CD4-positive, CD25-positive, alpha-beta regulatory T cell (primary cell): ENCODE results near the gene LAGE3. TPM values are rescaled to one million over a fixed set of nuclear protein-coding genes. Genes with fewer than 3 reads are reported as not detected.

Source experiments
- ATAC-seq, 2 donors: fragments of 150-1000 bp; cut with Tn5 transposase; one replicate each; pipeline ENCODE4 v1.10.0; 2021; ENCODE audit warnings: low read depth in 2 of 2, moderate number of reproducible peaks in 2 of 2, moderate library complexity in 1 of 2
- DNase-seq, 3 donors: peaks; one replicate each; pipeline versions ENCODE4 v3.0.0 to v3.0.0-alpha.2; 2012 to 2022; ENCODE audit warnings: mixed read lengths in 1 of 3
- H3K27ac ChIP-seq: one replicate; pipeline ENCODE4 v1.7.0; 2013; ENCODE audit warnings: mild to moderate bottlenecking, low read length; ENCODE audit not compliant: insufficient read depth, poor library complexity, severe bottlenecking
- H3K27me3 ChIP-seq: one replicate; pipeline ENCODE4 v1.7.0; 2013; ENCODE audit warnings: low read length; ENCODE audit not compliant: control insufficient read depth, insufficient read depth
- H3K36me3 ChIP-seq: one replicate; pipeline ENCODE4 v1.7.0; 2013; ENCODE audit warnings: mild to moderate bottlenecking, low read length, moderate library complexity; ENCODE audit not compliant: control insufficient read depth, insufficient read depth
- H3K4me1 ChIP-seq: 2 replicates; pipeline ENCODE4 v1.7.0; 2013; ENCODE audit warnings: mild to moderate bottlenecking, low read length; ENCODE audit not compliant: insufficient read depth, control insufficient read depth, poor library complexity, severe bottlenecking
- H3K4me3 ChIP-seq: one replicate; pipeline ENCODE4 v1.7.0; 2013; ENCODE audit warnings: low read depth, mild to moderate bottlenecking, low read length, moderate library complexity
- H3K9me3 ChIP-seq, 2 experiments: 1 replicate in 1 of 2; 2 replicates in 1 of 2; pipeline ENCODE4 v1.7.0; 2013; ENCODE audit warnings: low read length in 2 of 2, mild to moderate bottlenecking in 1 of 2, moderate library complexity in 1 of 2; ENCODE audit not compliant: control insufficient read depth in 2 of 2
- H3K27ac Mint-ChIP-seq, 3 donors: one replicate each; pipeline ENCODE4 v1.8.0; 2020 to 2022; ENCODE audit warnings: mild to moderate bottlenecking in 3 of 3, mixed read lengths in 3 of 3, moderate library complexity in 2 of 3
- H3K27me3 Mint-ChIP-seq: one replicate; pipeline ENCODE4 v1.8.0; 2022; ENCODE audit warnings: mild to moderate bottlenecking, mixed read lengths
- H3K36me3 Mint-ChIP-seq: one replicate; pipeline ENCODE4 v1.8.0; 2020; ENCODE audit warnings: mixed read lengths
- H3K4me1 Mint-ChIP-seq, 4 donors: one replicate each; pipeline ENCODE4 v1.8.0; 2020 to 2022; ENCODE audit warnings: mixed read lengths in 4 of 4, mild to moderate bottlenecking in 1 of 4
- H3K4me3 Mint-ChIP-seq, 4 donors: one replicate each; pipeline ENCODE4 v1.8.0; 2020 to 2022; ENCODE audit warnings: mild to moderate bottlenecking in 4 of 4, mixed read lengths in 4 of 4, moderate library complexity in 3 of 4
- H3K9me3 Mint-ChIP-seq, 7 donors: one replicate each; pipeline ENCODE4 v1.8.0; 2020 to 2022; ENCODE audit warnings: mixed read lengths in 7 of 7, mild to moderate bottlenecking in 3 of 7, moderate library complexity in 2 of 7
- polyA plus RNA-seq, 4 donors: library from polyadenylated mRNA; unstranded; fragments of 300-500 nt; fragmentation: Illumina TruSeq; gene quantifications; one replicate each; pipeline ENCODE4 v1.2.3, GENCODE V29; 2021
- total RNA-seq: library from RNA; stranded (reverse); gene quantifications from one replicate; pipeline ENCODE4 v1.2.3, GENCODE V29; 2022

Gene LAGE3
- total and polyA plus RNA-seq, 5 donors from 2014 or later, result 8.9 to 47.9 (median 40.7) TPM

- Histone ChIP-seq H3K4me3 (peak within 1 kb of the TSS; percentile 68), H3K27me3 (no peaks in the 10 kb centered on the region), H3K4me1 (peaks cover 15% of the 10 kb centered on the region), H3K27ac (peak within 1 kb of the TSS; percentile 47), H3K9me3 (no peaks in the 10 kb centered on the region), H3K36me3 (peaks cover 5% of the 10 kb centered on the region)
- Mint-ChIP-seq H3K27ac (peak within 1 kb of the TSS; percentile 84 to 99 (median 94)), H3K36me3 (no peaks in the 10 kb centered on the region), H3K4me3 (peak within 1 kb of the TSS; percentile 92 to 97 (median 93)), H3K9me3 (no peaks in the 10 kb centered on the region), H3K27me3 (peaks cover 4% of the 10 kb centered on the region), H3K4me1 (peaks cover 3 to 25% (median 7%) of the 10 kb centered on the region in 4 donors)
- ATAC-seq (peak; percentile 79 to 80), DNase-seq (peak; percentile 57 to 75 (median 61))
These were observed 20.7 kb downstream of the LAGE3 start, which contains the start of gene PLXNA3 for GRCh38 chrX:154458116-154458953. TSS of gene PLXNA3 (plus strand) at chrX:154458281. CDS start at chrX:154460184, 1,903 bp downstream.

- H3K4me3 Mint-ChIP-seq, result peak overlapping the region; percentile 92 to 97 (median 93)
- no peak overlapping the region for H3K4me3 ChIP-seq
- no peaks in the 10 kb centered on the region for H3K9me3 ChIP-seq
- ATAC-seq (peak; percentile 63 to 69), DNase-seq (peak; percentile 63 to 71 (median 71))
- H3K27ac Mint-ChIP-seq, result peak overlapping the region; percentile 78 to 99 (median 94)
- H3K36me3 Mint-ChIP-seq, result no peaks in the 10 kb centered on the region
- no peaks in the 10 kb centered on the region for H3K27me3 ChIP-seq
- H3K27me3 Mint-ChIP-seq, result peaks cover 4% of the 10 kb centered on the region
- H3K27ac ChIP-seq, result peak overlapping the region; percentile 33
- peaks cover 5% of the 10 kb centered on the region for H3K36me3 ChIP-seq
- H3K4me1 Mint-ChIP-seq, result peaks cover 3 to 21% (median 7%) of the 10 kb centered on the region in 4 donors
- H3K4me1 ChIP-seq, result peaks cover 15% of the 10 kb centered on the region
- no peaks in the 10 kb centered on the region for H3K9me3 Mint-ChIP-seq
These were observed 21.5 kb downstream of the LAGE3 start for GRCh38 chrX:154457491-154458115.

GRCh38 chrX:154452823-154453222 is 26.3 kb downstream of the LAGE3 start:
- peaks cover 4% of the 10 kb centered on the region for H3K27me3 Mint-ChIP-seq
- H3K27ac Mint-ChIP-seq, result no peak overlapping the region

GRCh38 chrX:154450312-154450711 is 28.8 kb downstream of the LAGE3 start:
- Mint-ChIP-seq H3K27ac (no peak overlapping the region), H3K4me3 (no peak overlapping the region), H3K36me3 (peaks cover 3% of the 10 kb centered on the region), H3K9me3 (peaks cover 0 to 1% (median 0%) of the 10 kb centered on the region in 7 donors), H3K27me3 (no peaks in the 10 kb centered on the region), H3K4me1 (peaks cover 0 to 7% (median 3%) of the 10 kb centered on the region in 4 donors)
- Histone ChIP-seq H3K4me3 (no peak overlapping the region), H3K4me1 (peaks cover under 1% of the 10 kb centered on the region), H3K36me3 (peaks cover 9% of the 10 kb centered on the region), H3K27ac (no peak overlapping the region), H3K27me3 (no peaks in the 10 kb centered on the region), H3K9me3 (no peaks in the 10 kb centered on the region)
- DNase-seq, result no peak
- no peak for ATAC-seq

More at GRCh38 chrX:154452823-154453222, 26.3 kb downstream of the LAGE3 start:
- no peak for ATAC-seq
- H3K9me3 ChIP-seq, result no peaks in the 10 kb centered on the region
- DNase-seq, result no peak
- Mint-ChIP-seq H3K36me3 (no peaks in the 10 kb centered on the region), H3K9me3 (peaks cover 0 to 1% (median 0%) of the 10 kb centered on the region in 7 donors), H3K4me3 (no peak overlapping the region), H3K4me1 (peaks cover 3 to 7% (median 5%) of the 10 kb centered on the region in 4 donors)
- peaks cover 5% of the 10 kb centered on the region for H3K4me1 ChIP-seq
- no peaks in the 10 kb centered on the region for H3K27me3 ChIP-seq
- H3K36me3 ChIP-seq, result peaks cover 9% of the 10 kb centered on the region
- no peak overlapping the region for H3K27ac ChIP-seq
- no peak overlapping the region for H3K4me3 ChIP-seq

GRCh38 chrX:154449618-154450017 is 29.5 kb downstream of the LAGE3 start:
- H3K9me3 Mint-ChIP-seq, result peaks cover 0 to 1% (median 0%) of the 10 kb centered on the region in 7 donors
- peaks cover 9% of the 10 kb centered on the region for H3K36me3 ChIP-seq
- H3K4me3 Mint-ChIP-seq, result no peak overlapping the region
- H3K27me3 ChIP-seq, result no peaks in the 10 kb centered on the region
- H3K27me3 Mint-ChIP-seq, result no peaks in the 10 kb centered on the region
- DNase-seq (no peak), ATAC-seq (no peak)
- H3K4me1 Mint-ChIP-seq, result peaks cover 0 to 9% (median 3%) of the 10 kb centered on the region in 4 donors
- H3K9me3 ChIP-seq, result no peaks in the 10 kb centered on the region
- no peak overlapping the region for H3K4me3 ChIP-seq
- H3K27ac ChIP-seq, result no peak overlapping the region
- no peak overlapping the region for H3K27ac Mint-ChIP-seq
- peaks cover 6% of the 10 kb centered on the region for H3K4me1 ChIP-seq
- peaks cover 3% of the 10 kb centered on the region for H3K36me3 Mint-ChIP-seq

- Mint-ChIP-seq H3K27me3 (no peaks in the 10 kb centered on the region), H3K9me3 (peaks cover 0 to 1% (median 0%) of the 10 kb centered on the region in 7 donors), H3K36me3 (peaks cover 3% of the 10 kb centered on the region), H3K4me1 (peaks cover 0 to 11% (median 0%) of the 10 kb centered on the region in 4 donors), H3K27ac (no peak overlapping the region), H3K4me3 (no peak overlapping the region)
- H3K4me1 ChIP-seq, result peaks cover 13% of the 10 kb centered on the region
- peaks cover 9% of the 10 kb centered on the region for H3K36me3 ChIP-seq
- DNase-seq (no peak), ATAC-seq (no peak)
- no peaks in the 10 kb centered on the region for H3K27me3 ChIP-seq
- no peak overlapping the region for H3K27ac ChIP-seq
- no peak overlapping the region for H3K4me3 ChIP-seq
- H3K9me3 ChIP-seq, result no peaks in the 10 kb centered on the region
These were observed 30.6 kb downstream of the LAGE3 start for GRCh38 chrX:154448484-154448883.

GRCh38 chrX:154446430-154446829 is 32.7 kb downstream of the LAGE3 start:
- H3K4me3 Mint-ChIP-seq, result peak overlapping the region in 2 of 4 donors; percentile 27 to 34
- Histone ChIP-seq H3K4me3 (no peak overlapping the region), H3K27ac (no peak overlapping the region), H3K9me3 (no peaks in the 10 kb centered on the region), H3K36me3 (peaks cover 16% of the 10 kb centered on the region), H3K27me3 (no peaks in the 10 kb centered on the region), H3K4me1 (peaks cover 27% of the 10 kb centered on the region)
- DNase-seq, result no peak
- peak overlapping the region in 1 of 3 donors; percentile 15 for H3K27ac Mint-ChIP-seq
- no peaks in the 10 kb centered on the region for H3K27me3 Mint-ChIP-seq
- ATAC-seq, result no peak
- H3K36me3 Mint-ChIP-seq, result peaks cover 7% of the 10 kb centered on the region
- H3K9me3 Mint-ChIP-seq, result no peaks in the 10 kb centered on the region
- peaks cover 0 to 29% (median 5%) of the 10 kb centered on the region in 4 donors for H3K4me1 Mint-ChIP-seq
